Keratinocyte (primary cell): ENCODE results near the gene NAXE. TPM values are rescaled to one million over a fixed set of nuclear protein-coding genes. Genes with fewer than 3 reads are reported as not detected.

Experiments used
- DNase-seq: peaks from one replicate; pipeline ENCODE4 v3.0.0-alpha.2; 2011; ENCODE audit warnings: low read depth, missing footprints, low spot score
- FAIRE-seq: peaks from 2 replicates; lab custom pipeline; 2011; peaks lifted over from hg19 to GRCh38; lab: Jason Lieb, UNC
- H2AFZ ChIP-seq: 2 replicates; pipeline ENCODE4 v1.6.0; 2012; ENCODE audit warnings: low read length, control low read depth, inconsistent platforms; ENCODE audit not compliant: control insufficient read depth
- H3K27ac ChIP-seq: 2 replicates; pipeline ENCODE4 v1.5.1; 2011; ENCODE audit warnings: low read length; ENCODE audit not compliant: control insufficient read depth, insufficient read depth
- H3K27me3 ChIP-seq: 3 replicates; pipeline ENCODE4 v1.6.0; 2011; ENCODE audit warnings: low read length; ENCODE audit not compliant: control insufficient read depth, insufficient read depth; ENCODE audit errors: extremely low read depth
- H3K36me3 ChIP-seq, 2 experiments: 2 replicates in 1 of 2; 3 replicates in 1 of 2; pipeline ENCODE4 v1.5.1; 2011; ENCODE audit warnings: low read length in 2 of 2, mild to moderate bottlenecking in 1 of 2; ENCODE audit not compliant: control insufficient read depth in 2 of 2, insufficient read depth in 2 of 2; ENCODE audit errors: extremely low read depth in 1 of 2
- H3K4me1 ChIP-seq: 3 replicates; pipeline ENCODE4 v1.5.1; 2011; ENCODE audit warnings: low read length; ENCODE audit not compliant: control insufficient read depth, insufficient read depth; ENCODE audit errors: extremely low read depth
- H3K4me2 ChIP-seq: 3 replicates; pipeline ENCODE4 v1.6.0; 2011; ENCODE audit warnings: low read depth, low read length; ENCODE audit not compliant: control insufficient read depth, insufficient read depth; ENCODE audit errors: extremely low read depth
- H3K4me3 ChIP-seq, 3 experiments: fragments of 200-600 bp in 1 of 3; sonication (generic) in 1 of 3; 2 replicates in 2 of 3; 3 replicates in 1 of 3; pipeline ENCODE4 v1.5.1; 2011 to 2016; ENCODE audit warnings: low read length in 3 of 3, mild to moderate bottlenecking in 3 of 3, control low read depth in 2 of 3, inconsistent platforms in 1 of 3, low read depth in 1 of 3, mixed read lengths in 1 of 3, mixed run types in 1 of 3, moderate library complexity in 1 of 3; ENCODE audit not compliant: control insufficient read depth in 2 of 3, insufficient read depth in 2 of 3; ENCODE audit errors: extremely low read depth in 1 of 3
- H3K79me2 ChIP-seq: 2 replicates; pipeline ENCODE4 v1.6.0; 2012; ENCODE audit warnings: low read length; ENCODE audit not compliant: control insufficient read depth, insufficient read depth
- H3K9ac ChIP-seq: 3 replicates; pipeline ENCODE4 v1.6.0; 2011; ENCODE audit warnings: low read length; ENCODE audit not compliant: control insufficient read depth, insufficient read depth; ENCODE audit errors: extremely low read depth
- H3K9me1 ChIP-seq: 3 replicates; pipeline ENCODE4 v1.6.0; 2011; ENCODE audit warnings: low read length; ENCODE audit not compliant: control insufficient read depth, insufficient read depth; ENCODE audit errors: extremely low read depth
- H3K9me3 ChIP-seq: 2 replicates; pipeline ENCODE4 v1.5.1; 2012; ENCODE audit warnings: low read depth, low read length; ENCODE audit not compliant: control insufficient read depth
- H4K20me1 ChIP-seq: 3 replicates; pipeline ENCODE4 v1.6.0; 2011; ENCODE audit warnings: low read length; ENCODE audit not compliant: control insufficient read depth, insufficient read depth; ENCODE audit errors: extremely low read depth
- CTCF ChIP-seq, 3 experiments: IDR thresholded peaks in 1 of 3; conservative IDR thresholded peaks in 1 of 3; optimal IDR thresholded peaks in 1 of 3; 2 replicates in 2 of 3; 3 replicates in 1 of 3; pipeline versions ENCODE3 to v1.5.1; 2011; ENCODE audit warnings: low read length in 3 of 3, mild to moderate bottlenecking in 3 of 3, moderate library complexity in 2 of 3, control low read depth in 1 of 3, inconsistent platforms in 1 of 3; ENCODE audit not compliant: insufficient read depth in 2 of 3; ENCODE audit errors: extremely low read depth in 1 of 3
- EZH2 ChIP-seq: IDR thresholded peaks from one replicate; pipeline ENCODE4 v1.6.1; 2012; ENCODE audit warnings: inconsistent platforms, mild to moderate bottlenecking, low read length, moderate library complexity
- dilution Hi-C: fragments of 300-500 bp; cut with MboI; formaldehyde crosslinking; loops from one replicate; pipeline ENCODE4 v1.7.0; 2020; ENCODE audit warnings: low sequenced_read_pairs; ENCODE audit not compliant: extremely low pct_ligation_motif_present
- polyA plus RNA-seq, 5 experiments: library from polyadenylated mRNA; depleted of rRNA in 3 of 5; stranded (reverse) in 3 of 5; stranded (forward) in 1 of 5; unstranded in 1 of 5; fragments of >200 nt; gene quantifications; 1 replicate in 1 of 5; 2 replicates in 3 of 5; 3 replicates in 1 of 5; pipeline versions ENCODE4 v1.2.1 to v1.2.3, GENCODE V29; 2011 to 2012; ENCODE audit warnings: missing spikeins in 2 of 5, low read depth in 1 of 5, low replicate concordance in 1 of 5

NAXE gene
- polyA plus RNA-seq, 1 donor (not counting 4 experiments of a cell fraction or from before 2014, with no cell fraction given), result 74.7 TPM

- Histone ChIP-seq H3K9me3 (no peaks in the 10 kb centered on the region), H3K4me2 (no peak overlapping the region), H3K36me3 (peaks cover 0 to 24% of the 10 kb centered on the region in 2 experiments), H3K9ac (no peak overlapping the region), H3K4me1 (peaks cover 2% of the 10 kb centered on the region), H2AFZ (no peak overlapping the region), H3K27ac (no peak overlapping the region), H4K20me1 (no peaks in the 10 kb centered on the region), H3K9me1 (no peaks in the 10 kb centered on the region), H3K4me3 (no peak overlapping the region), H3K79me2 (no peaks in the 10 kb centered on the region), H3K27me3 (no peaks in the 10 kb centered on the region)
- no peak for FAIRE-seq
- DNase-seq, result no peak
- dilution Hi-C loops, result no loop called here
- TF ChIP-seq EZH2, result no peak
- TF ChIP-seq CTCF (optimal IDR thresholded peaks at IDR 0.05 in 1 of 3, IDR thresholded peaks at IDR 0.05 in 1 of 3, conservative IDR thresholded peaks at IDR 0.05 in 1 of 3; ENCODE audit: extremely low read depth in 1 of 3, insufficient read depth in 2 of 3, low read length in 3 of 3), result no peak
Measured at GRCh38 chr1:156555715-156556114, 35.9 kb upstream of the NAXE start.

GRCh38 chr1:156556354-156556753 is 35.2 kb upstream of the NAXE start:
- no peak for TF ChIP-seq CTCF (optimal IDR thresholded peaks at IDR 0.05 in 1 of 3, IDR thresholded peaks at IDR 0.05 in 1 of 3, conservative IDR thresholded peaks at IDR 0.05 in 1 of 3; ENCODE audit: extremely low read depth in 1 of 3, insufficient read depth in 2 of 3, low read length in 3 of 3)
- no peak for TF ChIP-seq EZH2
- H2AFZ ChIP-seq, result no peak overlapping the region
- no peak overlapping the region for H3K9ac ChIP-seq
- FAIRE-seq (no peak), DNase-seq (no peak)
- no peaks in the 10 kb centered on the region for H3K27me3 ChIP-seq
- H3K4me2 ChIP-seq, result no peak overlapping the region
- dilution Hi-C loops, result no loop called here
- H3K4me1 ChIP-seq, result peaks cover 2% of the 10 kb centered on the region
- H3K36me3 ChIP-seq, result peaks cover 0 to 24% of the 10 kb centered on the region in 2 experiments
- no peak overlapping the region for H3K27ac ChIP-seq
- no peaks in the 10 kb centered on the region for H3K9me3 ChIP-seq
- H3K9me1 ChIP-seq, result no peaks in the 10 kb centered on the region
- H3K79me2 ChIP-seq, result no peaks in the 10 kb centered on the region
- H3K4me3 ChIP-seq, result no peak overlapping the region
- no peaks in the 10 kb centered on the region for H4K20me1 ChIP-seq
